ENCODE measurements around the gene KRT71. TPM values are rescaled to one million over a fixed set of nuclear protein-coding genes. Genes with fewer than 3 reads are reported as not detected.

KRT71 gene
- total and polyA plus RNA-seq, 9 donors: not detected

DNA sequence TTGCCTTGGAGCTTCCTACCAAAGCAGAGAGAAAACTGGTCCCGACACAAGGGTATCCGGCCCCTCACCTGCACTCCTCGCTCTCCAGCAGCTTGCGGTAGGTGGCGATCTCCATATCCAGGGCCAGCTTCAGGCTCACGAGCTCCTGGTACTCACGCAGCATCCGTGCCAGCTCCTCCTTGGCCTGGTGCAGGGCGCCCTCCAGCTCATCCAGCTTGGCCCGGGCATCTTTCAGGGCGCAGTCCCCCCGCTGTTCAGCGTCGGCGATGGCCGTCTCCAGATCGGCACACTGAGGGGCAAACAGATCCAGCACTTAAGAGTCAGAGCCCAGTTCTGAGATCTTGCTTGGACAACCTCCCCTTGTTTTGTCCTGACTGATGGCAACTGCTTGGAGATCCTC, 34.6 kb upstream of the KRT71 start:
- peaks cover 10% of the 10 kb centered on the region for H3K27me3 ChIP-seq (ENCODE audit: control insufficient read depth, insufficient read depth, low read length)
- no peaks in the 10 kb centered on the region for H3K36me3 ChIP-seq (ENCODE audit: control insufficient read depth, insufficient read depth, low read length)
- no peaks in the 10 kb centered on the region for H3K9me3 ChIP-seq (replicated peaks; ENCODE audit: control insufficient read depth, low read depth, low read length)
- no peak overlapping the region for H3K4me3 ChIP-seq (ENCODE audit: low read length)
- H3K27ac ChIP-seq (ENCODE audit: low read length): no peak overlapping the region
- WGBS (ENCODE audit: insufficient coverage): 75% methylated on average over 17 of the region's 17 CpGs
- H3K4me1 ChIP-seq (ENCODE audit: control insufficient read depth, insufficient read depth, low read length): peaks cover 10% of the 10 kb centered on the region
- no peak for DNase-seq

DNA sequence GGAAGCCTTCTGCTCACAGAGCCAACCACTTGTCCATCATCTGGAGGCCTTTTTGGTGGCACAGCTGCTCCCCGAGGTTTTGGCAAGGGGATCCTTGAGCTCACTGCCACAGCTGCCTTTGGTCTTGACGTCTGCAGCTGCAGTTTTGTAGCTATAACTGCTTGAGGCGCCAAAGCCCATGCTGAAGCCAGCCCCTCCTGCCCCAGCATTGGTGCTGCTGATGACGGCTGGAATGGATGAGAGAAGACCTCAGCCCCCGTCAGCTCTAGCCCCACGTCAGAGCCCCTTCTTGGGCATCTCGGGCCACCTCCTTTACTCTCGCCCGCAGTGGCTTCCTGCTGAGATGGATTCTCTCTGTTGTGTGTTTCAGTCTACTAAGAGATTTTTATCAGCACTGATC, 33.0 kb upstream of the KRT71 start:
- H3K9me3 ChIP-seq (replicated peaks; ENCODE audit: control insufficient read depth, low read depth, low read length): no peaks in the 10 kb centered on the region
- no peak overlapping the region for H3K27ac ChIP-seq (ENCODE audit: low read length)
- H3K27me3 ChIP-seq (ENCODE audit: control insufficient read depth, insufficient read depth, low read length): peaks cover 9% of the 10 kb centered on the region
- peaks cover 10% of the 10 kb centered on the region for H3K4me1 ChIP-seq (ENCODE audit: control insufficient read depth, insufficient read depth, low read length)
- H3K4me3 ChIP-seq (ENCODE audit: low read length): no peak overlapping the region
- DNase-seq: peak; percentile 72
- H3K36me3 ChIP-seq (ENCODE audit: control insufficient read depth, insufficient read depth, low read length): no peaks in the 10 kb centered on the region
- WGBS (ENCODE audit: insufficient coverage): 23% methylated on average over 2 of the region's 9 CpGs

- Histone ChIP-seq H3K27ac (ENCODE audit: low read length) (no peak overlapping the region), H3K9me3 (replicated peaks; ENCODE audit: control insufficient read depth, low read depth, low read length) (no peaks in the 10 kb centered on the region), H3K36me3 (ENCODE audit: control insufficient read depth, insufficient read depth, low read length) (no peaks in the 10 kb centered on the region), H3K27me3 (ENCODE audit: control insufficient read depth, insufficient read depth, low read length) (peaks cover 9% of the 10 kb centered on the region), H3K4me3 (ENCODE audit: low read length) (no peak overlapping the region), H3K4me1 (ENCODE audit: control insufficient read depth, insufficient read depth, low read length) (peaks cover 10% of the 10 kb centered on the region)
- no peak for DNase-seq
- 67% methylated on average over 1 of the region's 3 CpGs for WGBS (ENCODE audit: insufficient coverage)
Observed at GRCh38 chr12:52585066-52585465, 32.1 kb upstream of the KRT71 start.

GRCh38 chr12:52584156-52584682, 31.3 kb upstream of the KRT71 start:
- H3K27me3 ChIP-seq (ENCODE audit: control insufficient read depth, insufficient read depth, low read length): peaks cover 12% of the 10 kb centered on the region
- H3K27ac ChIP-seq (ENCODE audit: low read length): no peak overlapping the region
- H3K4me1 ChIP-seq (ENCODE audit: control insufficient read depth, insufficient read depth, low read length): peaks cover 10% of the 10 kb centered on the region
- H3K4me3 ChIP-seq (ENCODE audit: low read length): no peak overlapping the region
- DNase-seq: no peak
- WGBS (ENCODE audit: insufficient coverage): 83% methylated on average over 9 of the region's 9 CpGs
- no peaks in the 10 kb centered on the region for H3K36me3 ChIP-seq (ENCODE audit: control insufficient read depth, insufficient read depth, low read length)
- no peaks in the 10 kb centered on the region for H3K9me3 ChIP-seq (replicated peaks; ENCODE audit: control insufficient read depth, low read depth, low read length)

DNA sequence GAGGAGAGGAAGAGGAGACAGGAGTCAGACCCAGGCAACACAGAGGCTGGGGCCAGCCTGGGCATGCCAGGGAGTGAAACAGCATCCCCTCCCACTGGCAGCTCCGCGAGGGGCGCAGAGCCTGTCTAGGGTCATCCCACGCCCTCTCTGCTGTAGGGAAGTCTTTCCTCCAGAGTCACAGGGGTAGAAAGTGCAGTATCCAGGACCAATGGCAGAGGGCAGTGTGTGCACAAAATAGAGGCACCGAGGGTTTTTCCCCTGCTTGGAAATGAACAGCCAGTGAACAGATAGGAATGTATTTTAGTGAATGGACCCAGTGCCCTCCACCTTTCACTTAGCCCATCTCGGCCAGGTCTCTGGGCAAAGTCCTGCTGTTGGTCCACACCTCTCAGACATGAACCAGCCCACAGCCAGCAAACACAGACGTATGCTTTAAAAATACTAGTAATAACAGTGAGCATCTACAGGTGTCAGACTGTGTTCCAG, 30.1 kb upstream of the KRT71 start:
- peaks cover 10% of the 10 kb centered on the region for H3K4me1 ChIP-seq (ENCODE audit: control insufficient read depth, insufficient read depth, low read length)
- H3K4me3 ChIP-seq (ENCODE audit: low read length): no peak overlapping the region
- DNase-seq: peak; percentile 57
- H3K27ac ChIP-seq (ENCODE audit: low read length): no peak overlapping the region
- H3K9me3 ChIP-seq (replicated peaks; ENCODE audit: control insufficient read depth, low read depth, low read length): no peaks in the 10 kb centered on the region
- WGBS (ENCODE audit: insufficient coverage): 0% methylated on average over 4 of the region's 7 CpGs
- H3K27me3 ChIP-seq (ENCODE audit: control insufficient read depth, insufficient read depth, low read length): peaks cover 12% of the 10 kb centered on the region
- no peaks in the 10 kb centered on the region for H3K36me3 ChIP-seq (ENCODE audit: control insufficient read depth, insufficient read depth, low read length)

- Histone ChIP-seq H3K4me3 (ENCODE audit: low read length) (no peak overlapping the region), H3K4me1 (ENCODE audit: control insufficient read depth, insufficient read depth, low read length) (peaks cover 10% of the 10 kb centered on the region), H3K27me3 (ENCODE audit: control insufficient read depth, insufficient read depth, low read length) (peaks cover 8% of the 10 kb centered on the region), H3K9me3 (replicated peaks; ENCODE audit: control insufficient read depth, low read depth, low read length) (no peaks in the 10 kb centered on the region), H3K36me3 (ENCODE audit: control insufficient read depth, insufficient read depth, low read length) (no peaks in the 10 kb centered on the region), H3K27ac (ENCODE audit: low read length) (no peak overlapping the region)
- 100% methylated on average over 1 of the region's 2 CpGs for WGBS (ENCODE audit: insufficient coverage)
- DNase-seq: no peak
Observed at GRCh38 chr12:52582486-52582885, 29.5 kb upstream of the KRT71 start.

DNA sequence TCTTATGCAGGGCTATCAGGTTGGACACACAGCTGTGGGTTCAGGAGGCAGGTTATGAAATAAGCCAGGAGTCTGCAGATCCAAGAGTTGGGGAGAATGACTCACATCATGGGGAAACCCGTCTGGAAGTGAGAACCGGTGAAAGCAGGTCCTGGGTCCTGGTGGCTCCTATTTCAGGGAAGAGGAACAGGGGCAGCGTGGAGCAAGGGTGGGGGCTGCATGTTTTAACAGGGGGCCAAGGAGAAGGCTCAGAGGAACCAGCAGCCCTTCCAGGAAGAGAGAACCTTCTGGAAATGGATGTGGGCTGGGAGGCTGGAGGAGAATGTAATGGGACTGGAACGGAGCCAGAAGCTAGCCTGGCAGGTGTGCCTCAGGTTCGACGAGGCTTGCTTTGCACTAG, 28.5 kb upstream of the KRT71 start:
- peaks cover 10% of the 10 kb centered on the region for H3K4me1 ChIP-seq (ENCODE audit: control insufficient read depth, insufficient read depth, low read length)
- WGBS (ENCODE audit: insufficient coverage): 68% methylated on average over 3 of the region's 6 CpGs
- H3K9me3 ChIP-seq (replicated peaks; ENCODE audit: control insufficient read depth, low read depth, low read length): no peaks in the 10 kb centered on the region
- DNase-seq: no peak
- no peaks in the 10 kb centered on the region for H3K36me3 ChIP-seq (ENCODE audit: control insufficient read depth, insufficient read depth, low read length)
- no peak overlapping the region for H3K27ac ChIP-seq (ENCODE audit: low read length)
- H3K27me3 ChIP-seq (ENCODE audit: control insufficient read depth, insufficient read depth, low read length): peaks cover 5% of the 10 kb centered on the region
- H3K4me3 ChIP-seq (ENCODE audit: low read length): no peak overlapping the region

GRCh38 chr12:52581066-52581465, 28.1 kb upstream of the KRT71 start:
- no peak overlapping the region for H3K4me3 ChIP-seq (ENCODE audit: low read length)
- no peak for DNase-seq
- H3K36me3 ChIP-seq (ENCODE audit: control insufficient read depth, insufficient read depth, low read length): no peaks in the 10 kb centered on the region
- H3K27me3 ChIP-seq (ENCODE audit: control insufficient read depth, insufficient read depth, low read length): peaks cover 5% of the 10 kb centered on the region
- WGBS (ENCODE audit: insufficient coverage): 91% methylated on average over 3 of the region's 7 CpGs
- no peak overlapping the region for H3K27ac ChIP-seq (ENCODE audit: low read length)
- H3K4me1 ChIP-seq (ENCODE audit: control insufficient read depth, insufficient read depth, low read length): peaks cover 6% of the 10 kb centered on the region
- H3K9me3 ChIP-seq (replicated peaks; ENCODE audit: control insufficient read depth, low read depth, low read length): no peaks in the 10 kb centered on the region

GRCh38 chr12:52580496-52580895, 27.6 kb upstream of the KRT71 start:
- Histone ChIP-seq H3K4me1 (ENCODE audit: control insufficient read depth, insufficient read depth, low read length) (peaks cover 2% of the 10 kb centered on the region), H3K36me3 (ENCODE audit: control insufficient read depth, insufficient read depth, low read length) (no peaks in the 10 kb centered on the region), H3K27ac (ENCODE audit: low read length) (no peak overlapping the region), H3K27me3 (ENCODE audit: control insufficient read depth, insufficient read depth, low read length) (peaks cover 5% of the 10 kb centered on the region), H3K9me3 (replicated peaks; ENCODE audit: control insufficient read depth, low read depth, low read length) (no peaks in the 10 kb centered on the region), H3K4me3 (ENCODE audit: low read length) (no peak overlapping the region)
- no peak for DNase-seq
- no CpG with 5 or more reads among the region's 1 CpG for WGBS (ENCODE audit: insufficient coverage)

GRCh38 chr12:52579468-52580465, 26.8 kb upstream of the KRT71 start:
- Histone ChIP-seq H3K4me1 (ENCODE audit: control insufficient read depth, insufficient read depth, low read length) (no peaks in the 10 kb centered on the region), H3K27me3 (ENCODE audit: control insufficient read depth, insufficient read depth, low read length) (peaks cover 5% of the 10 kb centered on the region), H3K4me3 (ENCODE audit: low read length) (no peak overlapping the region), H3K36me3 (ENCODE audit: control insufficient read depth, insufficient read depth, low read length) (no peaks in the 10 kb centered on the region), H3K9me3 (replicated peaks; ENCODE audit: control insufficient read depth, low read depth, low read length) (no peaks in the 10 kb centered on the region), H3K27ac (ENCODE audit: low read length) (no peak overlapping the region)
- WGBS (ENCODE audit: insufficient coverage): 52% methylated on average over 10 of the region's 10 CpGs
- DNase-seq: no peak

Data from muscle of leg (tissue), 11 donors.